ENCODE measurements around the gene TTBK1.

DNA sequence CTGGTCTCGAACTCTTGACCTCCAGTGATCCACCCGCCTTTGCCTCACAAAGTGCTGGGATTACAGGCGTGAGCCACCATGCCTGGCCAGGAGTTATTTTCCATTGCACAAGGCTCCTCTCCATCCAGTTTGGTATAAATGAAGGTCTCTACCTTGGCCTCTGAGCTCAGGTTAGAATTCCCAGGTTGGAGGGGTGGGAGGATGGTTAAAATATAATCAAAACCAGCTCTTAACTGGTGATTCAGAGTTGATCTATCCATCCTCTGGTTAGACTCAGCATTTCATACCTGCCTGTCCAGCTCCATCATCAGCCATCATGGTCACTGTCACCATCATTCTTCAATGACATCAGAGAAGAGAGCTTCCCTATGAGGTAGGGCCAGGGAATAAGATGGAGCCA lies 52.2 kb downstream of the TTBK1 start:
- TF ChIP-seq CTCF (conservative IDR thresholded peaks at IDR 0.05 in 1 of 2, IDR thresholded peaks at IDR 0.05 in 1 of 2; ENCODE audit: low read depth in 1 of 2, low read length in 2 of 2) (no peak), EZH2 (IDR thresholded peaks at IDR 0.05; ENCODE audit: low read length, missing control alignments) (no peak)

Data from fibroblast of lung (primary cell).